EL (cell line): ENCODE measurements around the gene AMH.

Experiments
- DNase-seq: peaks from one replicate; pipeline ENCODE4 v3.0.0-alpha.2; 2016

AMH gene

GRCh38 chr19:2251106-2252054 is 2.3 kb downstream of the AMH start:
- no peak for DNase-seq

DNA sequence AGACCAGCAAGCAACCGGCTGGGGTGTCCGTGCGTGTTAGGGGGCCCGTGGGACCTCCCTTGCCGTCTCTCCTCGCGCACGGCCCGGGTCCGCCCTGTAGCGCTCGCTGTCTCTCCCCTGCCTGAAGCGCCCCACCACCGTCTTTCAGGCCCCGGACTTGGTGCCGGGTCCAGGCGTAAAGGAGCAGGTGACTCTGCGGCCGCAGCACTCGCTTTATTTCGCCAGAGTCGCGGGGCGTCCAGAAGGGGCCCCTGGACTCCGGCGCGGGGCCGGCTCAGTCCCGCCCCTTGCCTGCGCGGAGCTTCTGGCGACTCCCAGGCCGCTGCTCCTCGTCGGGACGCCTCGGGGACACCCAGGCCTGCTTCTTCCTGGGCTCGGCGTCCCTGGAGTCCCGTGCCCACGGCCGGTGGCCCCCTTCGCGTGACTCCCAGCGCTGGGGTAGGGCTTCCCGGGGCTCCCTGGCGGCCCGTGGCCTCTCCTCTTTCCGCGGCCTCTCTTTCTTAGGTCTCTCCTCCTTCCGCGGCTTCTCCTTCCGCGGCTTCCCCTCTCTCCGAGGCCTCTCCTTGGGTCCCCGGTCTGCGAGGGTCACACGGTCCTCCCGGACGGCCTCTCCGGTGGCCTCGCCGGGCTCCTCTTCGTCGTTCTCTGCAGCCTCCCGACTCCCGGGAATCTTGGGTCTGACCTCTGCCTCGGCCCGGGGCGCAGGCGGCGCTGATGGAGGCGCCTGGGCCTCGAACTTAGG is 3.1 kb downstream of the AMH start:
- DNase-seq: no peak

- DNase-seq: no peak
Observed at GRCh38 chr19:2252797-2253105, 3.6 kb downstream of the AMH start.

DNA sequence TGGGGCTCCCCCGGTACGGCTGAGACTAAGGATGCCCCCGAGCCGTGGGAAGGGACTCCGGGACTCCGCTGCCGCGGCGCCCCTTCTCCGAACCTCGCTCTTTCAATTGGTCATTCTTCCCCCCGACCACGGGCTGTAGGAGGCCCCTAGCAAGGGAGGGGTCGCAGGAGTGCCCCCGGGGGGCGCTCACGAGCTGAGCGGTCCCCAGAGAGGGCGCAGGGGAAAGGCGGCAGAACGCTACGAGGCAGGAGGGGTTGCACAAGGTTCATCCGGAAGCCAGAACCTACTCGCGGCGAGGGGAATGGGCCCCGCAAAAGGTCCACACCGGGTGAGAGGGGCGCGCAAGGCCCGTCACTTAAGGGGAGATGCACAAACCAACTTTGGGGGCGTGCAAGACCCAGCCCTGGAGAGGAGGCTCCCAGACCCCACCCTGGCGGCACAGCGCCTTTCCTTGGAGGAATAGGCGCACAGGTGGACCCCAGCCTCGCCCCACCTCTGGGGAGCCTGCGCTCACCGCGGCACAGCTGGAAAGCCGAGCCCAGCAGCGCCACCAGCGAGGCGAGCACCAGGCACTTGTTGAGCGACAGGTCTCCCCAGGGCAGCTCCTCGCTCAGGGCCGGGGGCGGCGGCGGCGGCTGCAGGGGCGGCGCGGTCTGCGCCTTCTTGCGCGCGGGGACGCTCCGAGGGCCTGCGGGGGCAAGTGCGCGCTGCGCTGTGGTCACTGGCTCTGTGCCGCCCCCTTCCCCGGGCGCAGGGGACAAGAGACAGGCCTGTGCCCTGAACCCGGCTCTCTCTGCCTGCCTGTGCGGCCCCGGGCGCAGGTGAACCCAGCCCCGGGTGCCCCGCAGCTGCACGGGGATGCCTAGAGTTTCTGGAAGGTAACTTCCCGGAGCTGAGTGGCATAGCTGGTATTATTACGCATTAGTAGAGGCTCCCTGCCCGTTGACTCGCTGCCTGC is 4.3 kb downstream of the AMH start:
- no peak for DNase-seq

GRCh38 chr19:2254064-2254872 is 5.1 kb downstream of the AMH start:
- DNase-seq: no peak

DNA sequence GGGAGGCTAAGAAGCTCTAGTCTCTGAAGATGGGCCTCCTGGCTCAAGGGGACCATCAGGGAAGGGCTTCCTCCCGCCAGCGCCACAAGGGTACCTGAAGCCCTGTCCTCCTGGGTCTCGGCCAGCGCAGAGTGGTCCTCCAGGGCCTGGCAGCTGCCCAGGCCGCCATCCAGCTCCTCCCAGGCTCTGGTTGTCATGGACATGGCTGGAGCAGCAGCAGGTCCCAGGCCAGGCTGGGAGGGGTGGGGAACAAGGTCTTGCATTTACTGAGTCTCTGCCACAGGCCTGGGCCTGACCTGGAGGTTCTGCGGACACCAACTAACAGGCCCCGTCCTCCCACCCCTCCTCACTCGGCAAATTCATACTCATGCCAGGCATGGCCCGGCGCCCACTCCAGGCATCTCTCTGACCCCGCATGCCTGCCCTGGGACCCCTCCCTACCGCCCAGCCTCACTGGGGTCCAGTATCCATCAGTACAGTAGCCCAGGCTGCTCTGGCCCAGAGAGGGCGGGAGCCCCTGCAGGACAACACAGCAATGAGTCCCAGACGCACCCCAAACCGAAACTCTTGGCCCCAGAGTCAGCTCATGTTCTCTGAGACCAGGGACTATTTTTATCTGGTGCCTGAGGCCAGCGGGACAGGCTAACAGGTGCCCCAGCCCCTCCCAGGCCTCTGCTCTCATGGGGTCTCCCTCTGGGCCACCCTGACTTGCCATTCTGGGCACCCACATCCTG is 6.2 kb downstream of the AMH start:
- DNase-seq: no peak

DNA sequence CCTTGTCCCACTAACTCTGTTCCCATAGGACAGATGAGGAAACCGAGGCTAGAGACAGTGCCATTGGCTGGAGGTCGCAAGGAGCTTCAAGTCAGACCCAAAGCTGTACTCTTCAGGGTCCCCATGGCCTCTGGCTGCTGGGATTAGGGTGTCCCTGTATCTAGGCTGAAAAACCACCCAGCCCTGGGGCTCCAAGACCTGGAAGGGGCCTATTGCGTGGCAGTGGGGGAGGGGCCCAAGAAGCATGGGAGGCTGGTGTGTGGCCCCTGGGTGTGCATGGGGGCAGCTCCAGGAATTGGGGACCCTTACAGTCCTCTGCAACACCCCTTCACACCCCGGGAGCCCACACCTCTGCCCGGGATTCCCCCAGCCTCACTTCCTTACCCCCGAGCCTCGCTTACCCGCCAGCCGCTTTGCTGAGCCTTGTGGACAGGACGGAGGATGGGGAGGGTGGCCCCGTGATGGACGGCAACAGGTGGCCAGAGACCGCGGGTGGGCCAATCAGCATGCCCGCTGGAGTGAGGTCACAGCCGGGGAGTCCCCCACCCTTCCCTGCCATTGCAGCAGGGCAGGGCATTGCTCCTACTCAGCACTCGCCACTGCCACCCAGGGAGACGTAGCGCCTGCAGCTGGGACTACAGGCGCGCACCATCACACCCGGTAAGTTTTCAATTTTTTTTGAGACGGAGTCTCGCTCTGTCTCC is 7.0 kb downstream of the AMH start, which contains the start of gene JSRP1:
Gene JSRP1, minus strand, starts transcription at position 436 of the 704 bp plus-strand sequence. CDS start 1,103 bp downstream, outside the sequence.
- DNase-seq: no peak

- DNase-seq: peak; percentile 63
Observed at GRCh38 chr19:2259336-2259735, 10.2 kb downstream of the AMH start.

GRCh38 chr19:2260341-2260805 is 11.2 kb downstream of the AMH start:
- peak; percentile 45 for DNase-seq

GRCh38 chr19:2261438-2262172 is 12.5 kb downstream of the AMH start:
- DNase-seq: no peak

- DNase-seq: peak; percentile 70
Observed at GRCh38 chr19:2266183-2266993, 17.3 kb downstream of the AMH start.

DNA sequence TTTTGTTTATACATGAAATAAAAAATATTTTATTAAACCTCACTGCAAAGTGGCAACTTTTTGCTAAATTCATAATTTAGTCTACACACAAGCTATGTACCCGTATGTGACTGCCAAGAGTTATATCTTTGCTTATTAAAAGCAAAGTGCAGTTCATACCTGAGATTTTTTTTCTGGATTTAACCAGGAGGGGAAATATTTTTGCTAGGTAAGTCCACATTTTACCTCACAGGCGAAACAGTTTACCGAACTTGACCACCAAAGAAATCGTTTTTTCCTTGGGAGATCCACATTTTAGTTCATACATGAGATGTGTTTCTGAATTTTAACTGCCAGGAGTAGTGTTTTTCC is 19.3 kb downstream of the AMH start:
- DNase-seq: no peak

- DNase-seq: no peak
Observed at GRCh38 chr19:2268861-2269243, 19.7 kb downstream of the AMH start.

DNA sequence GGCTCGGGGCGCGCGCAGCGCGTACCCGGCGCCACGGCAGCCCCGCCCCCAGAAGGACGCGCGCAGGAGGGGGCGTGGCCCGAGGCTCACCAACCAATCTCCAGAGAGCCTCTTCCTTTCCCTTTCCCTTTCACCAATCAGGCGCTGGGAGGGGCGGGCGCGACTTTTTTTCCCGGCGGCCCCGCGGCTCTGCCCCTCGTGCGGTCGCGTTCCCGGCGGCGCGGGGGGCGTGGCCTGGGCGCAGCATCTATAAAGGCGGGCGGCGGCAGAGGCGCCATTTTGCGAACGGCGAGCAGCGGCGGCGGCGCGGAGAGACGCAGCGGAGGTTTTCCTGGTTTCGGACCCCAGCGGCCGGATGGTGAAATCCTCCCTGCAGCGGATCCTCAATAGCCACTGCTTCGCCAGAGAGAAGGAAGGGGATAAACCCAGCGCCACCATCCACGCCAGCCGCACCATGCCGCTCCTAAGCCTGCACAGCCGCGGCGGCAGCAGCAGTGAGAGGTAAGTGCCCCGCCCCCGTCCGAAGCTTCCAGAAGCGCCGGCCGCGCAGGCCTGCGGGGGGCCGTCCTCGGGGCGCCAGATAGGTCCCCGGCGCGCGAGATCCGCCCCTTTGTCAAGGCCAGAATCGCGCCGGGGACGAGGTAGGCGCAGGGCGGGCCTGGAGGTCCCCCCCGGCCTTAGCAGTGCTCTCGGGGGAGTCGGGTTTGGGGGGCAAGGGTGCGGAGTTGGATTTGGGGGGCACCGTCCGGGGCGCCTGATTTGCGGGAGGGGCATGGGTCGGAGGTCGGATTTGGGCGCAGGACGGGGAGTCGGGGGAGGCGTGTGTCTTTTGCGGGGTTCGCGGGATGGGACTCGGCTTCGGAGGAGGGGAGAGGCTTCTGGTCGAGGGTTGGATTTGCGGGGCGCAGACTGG is 20.4 kb downstream of the AMH start:
- peak; percentile 96 for DNase-seq

DNA sequence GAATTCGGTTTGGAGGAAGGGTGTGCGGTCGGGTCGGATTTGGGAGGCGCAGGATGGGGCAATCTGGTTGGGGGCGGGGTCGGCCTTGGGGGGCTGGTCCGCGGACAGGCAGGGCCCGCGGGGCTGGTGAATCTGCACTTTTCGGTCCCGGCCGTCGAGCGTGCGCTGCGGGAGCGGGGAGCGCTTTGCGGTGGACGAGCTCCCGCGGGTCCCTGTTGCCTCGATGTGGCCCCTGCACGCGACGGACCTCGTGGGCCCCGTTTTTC is 21.0 kb downstream of the AMH start:
- DNase-seq: no peak

DNA sequence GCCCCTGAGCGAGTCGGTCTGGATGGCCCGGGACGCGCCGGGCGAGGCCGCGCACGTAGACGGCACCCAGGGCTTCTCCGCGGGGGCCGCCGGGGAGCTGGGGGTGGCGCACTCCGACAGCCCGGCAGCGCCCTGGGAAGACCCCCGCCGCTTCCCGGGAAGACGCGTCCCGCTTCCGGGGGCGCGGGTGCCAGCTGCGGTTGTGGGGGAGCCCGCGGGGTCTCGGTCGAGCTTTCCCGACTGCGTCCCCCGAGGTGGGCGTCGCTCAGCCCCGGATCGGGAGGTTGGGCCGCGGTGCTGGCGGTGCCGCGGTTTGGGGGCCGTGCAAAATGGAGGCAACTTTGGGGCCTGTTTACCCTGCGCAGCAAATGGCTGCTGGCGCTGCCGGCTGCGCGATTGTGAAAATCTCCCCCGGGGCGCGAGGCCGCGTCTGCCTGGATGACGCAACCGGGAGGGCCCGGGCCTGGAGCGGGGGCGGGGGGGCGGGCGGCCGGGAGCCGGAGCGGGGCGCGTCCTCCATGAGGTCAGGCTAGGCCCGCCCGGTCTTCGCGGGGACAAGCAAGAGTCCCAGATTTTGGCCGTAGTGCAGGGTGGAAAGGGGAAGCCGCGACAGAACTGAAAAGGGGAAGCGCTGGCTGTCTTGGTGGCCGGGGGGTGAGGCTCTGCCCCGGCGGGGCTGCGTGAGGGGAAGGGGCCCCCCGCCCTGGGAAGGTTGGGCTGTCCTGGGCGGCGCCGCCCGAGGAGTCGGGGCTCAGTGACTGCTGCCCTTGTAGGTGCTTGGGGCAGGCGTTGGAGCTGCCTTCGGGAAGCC is 21.5 kb downstream of the AMH start:
- peak; percentile 84 for DNase-seq
